HepG2 (cell line): Measurements from ENCODE around the gene FNBP1L. TPM values are rescaled to one million over a fixed set of nuclear protein-coding genes. Genes with fewer than 3 reads are reported as not detected.

Source experiments
- ATAC-seq: fragments of 200-7000 bp; cut with Tn5 transposase; 3 replicates; pipeline ENCODE4 v1.9.1; 2020; ENCODE audit warnings: mild to moderate bottlenecking, moderate library complexity
- BruUV-seq: library from RNA; stranded (reverse); fragments of 400-500 nt; replicated peaks from 2 replicates; lab custom pipeline; 2021; lab: Mats Ljungman, UMichigan
- CTCF ChIA-PET: fragments of 300-600 bp; formaldehyde crosslinking; extraction: SDS; loops from one replicate; lab custom pipeline; 2021; ENCODE audit warnings: low total read pairs, inconsistent platforms, low intra/inter-chr PET ratio; lab: Yijun Ruan, JAX
- POLR2A ChIA-PET: fragments of 350-600 bp; sonication (Branson Sonifier 250); formaldehyde crosslinking; loops from one replicate; lab custom pipeline; 2020; ENCODE audit warnings: antibody characterized with exemption, inconsistent platforms; lab: Yijun Ruan, JAX
- DNase-seq: peaks from one replicate; pipeline ENCODE4 v3.0.0-alpha.2; 2015; ENCODE audit warnings: low spot score
- FAIRE-seq: peaks from 3 replicates; lab custom pipeline; 2011; peaks lifted over from hg19 to GRCh38; lab: Jason Lieb, UNC
- H2AFZ ChIP-seq: one replicate; pipeline ENCODE4 v1.6.1; 2011; ENCODE audit warnings: low read length, inconsistent platforms
- H3K27ac ChIP-seq: fragments of 300-600 bp; 3 replicates; pipeline ENCODE4 v1.8.0; 2011; ENCODE audit warnings: mixed run types, mild to moderate bottlenecking, mixed read lengths, low read length, inconsistent platforms; ENCODE audit not compliant: insufficient read depth; ENCODE audit errors: extremely low read length
- H3K27me3 ChIP-seq, 2 experiments: fragments of 200-600 bp in 1 of 2; 2 replicates in 1 of 2; 3 replicates in 1 of 2; pipeline versions ENCODE4 v1.6.0 to v1.8.0; 2011; ENCODE audit warnings: low read length in 2 of 2, mild to moderate bottlenecking in 2 of 2, moderate library complexity in 2 of 2, inconsistent platforms in 1 of 2; ENCODE audit not compliant: insufficient read depth in 2 of 2, control insufficient read depth in 1 of 2
- H3K36me3 ChIP-seq, 2 experiments: fragments of 200-600 bp in 1 of 2; replicated peaks in 1 of 2; 2 replicates in 1 of 2; 3 replicates in 1 of 2; pipeline versions ENCODE4 v1.5.1 to v1.8.0; 2011; ENCODE audit warnings: low read length in 2 of 2, inconsistent platforms in 1 of 2; ENCODE audit not compliant: insufficient read depth in 2 of 2, control insufficient read depth in 1 of 2
- H3K4me1 ChIP-seq: 2 replicates; pipeline ENCODE4 v1.5.1; 2012; ENCODE audit warnings: low read length, inconsistent platforms; ENCODE audit not compliant: insufficient read depth
- H3K4me2 ChIP-seq: 2 replicates; pipeline ENCODE4 v1.6.0; 2011; ENCODE audit warnings: low read depth, low read length, inconsistent platforms
- H3K4me3 ChIP-seq, 3 experiments: fragments of 200-600 bp in 1 of 3; sonication (generic), shearing (Covaris generic) in 1 of 3; replicated peaks in 1 of 3; 2 replicates each; pipeline ENCODE4 v1.5.1; 2011 to 2016; ENCODE audit warnings: low read length in 3 of 3, inconsistent platforms in 2 of 3, low read depth in 2 of 3, mild to moderate bottlenecking in 2 of 3, control low read depth in 1 of 3, mixed read lengths in 1 of 3; ENCODE audit not compliant: insufficient read depth in 1 of 3
- H3K79me2 ChIP-seq: one replicate; pipeline ENCODE4 v1.6.1; 2011; ENCODE audit warnings: low read length, inconsistent platforms; ENCODE audit not compliant: insufficient read depth
- H3K9ac ChIP-seq: 2 replicates; pipeline ENCODE4 v1.6.0; 2011; ENCODE audit warnings: mild to moderate bottlenecking, low read depth, low read length, inconsistent platforms; ENCODE audit not compliant: insufficient read depth
- H3K9me3 ChIP-seq: 2 replicates; pipeline ENCODE4 v1.5.1; 2012; ENCODE audit warnings: mild to moderate bottlenecking, low read length
- H4K20me1 ChIP-seq: 2 replicates; pipeline ENCODE4 v1.6.0; 2011; ENCODE audit warnings: inconsistent platforms, mild to moderate bottlenecking, low read length, moderate library complexity; ENCODE audit not compliant: insufficient read depth
- MAFK ChIP-seq, 2 experiments: IDR thresholded peaks in 1 of 2; conservative IDR thresholded peaks in 1 of 2; 2 replicates each; pipeline ENCODE4 v1.6.1; 2011; ENCODE audit warnings: improper control_type of control experiment in 2 of 2, low read length in 2 of 2
- NFE2L1 ChIP-seq: sonication (generic); formaldehyde crosslinking; IDR thresholded peaks from 2 replicates; pipeline ENCODE4 v1.4.0; 2020; ENCODE audit warnings: missing genetic modification reagents, mild to moderate bottlenecking, borderline replicate concordance
- POLR2A ChIP-seq, 2 experiments: IDR thresholded peaks; 2 replicates each; pipeline ENCODE4 v1.6.1; 2011; ENCODE audit warnings: low read depth in 2 of 2, low read length in 2 of 2, mild to moderate bottlenecking in 1 of 2, moderate library complexity in 1 of 2; ENCODE audit not compliant: insufficient read depth in 1 of 2
- TOPORS ChIP-seq: sonication (generic); formaldehyde crosslinking; IDR thresholded peaks from 2 replicates; pipeline ENCODE4 v1.8.0; 2023; ENCODE audit warnings: mild to moderate bottlenecking, missing genetic modification reagents
- ZNF441 ChIP-seq: sonication (generic); formaldehyde crosslinking; IDR thresholded peaks from 2 replicates; pipeline ENCODE4 v1.7.0; 2021; ENCODE audit warnings: missing genetic modification reagents, borderline replicate concordance
- WGBS: methylation state at CpG from one replicate; pipeline ENCODE4 v1.1.6; 2017; ENCODE audit warnings: low lambda C conversion rate; 5-methylcytosine and 5-hydroxymethylcytosine counted together
- in situ Hi-C: cut with HindIII; loops from 2 replicates; pipeline ENCODE4 v1.10.0; 2017; ENCODE audit warnings: low pct_unique_long_range_greater_than_20kb; ENCODE audit not compliant: extremely low pct_ligation_motif_present
- intact Hi-C: fragments of 100-400 bp; cut with micrococcal nuclease; formaldehyde crosslinking; loops from one replicate; pipeline ENCODE4 v1.10.0; 2022; ENCODE audit not compliant: unreplicated experiment
- polyA plus RNA-seq, 8 experiments: library from polyadenylated mRNA; depleted of rRNA in 3 of 8; stranded (reverse) in 7 of 8; unstranded in 1 of 8; fragments of >200 nt; fragmentation: Illumina TruSeq in 4 of 8; extraction: Trizol in 4 of 8; gene quantifications; 2 replicates each; pipeline versions ENCODE4 v1.2.1 to v1.2.3, GENCODE V29; 2011 to 2016; ENCODE audit warnings: low read depth in 4 of 8, missing spikeins in 1 of 8, mixed read lengths in 1 of 8; ENCODE audit not compliant: insufficient read depth in 1 of 8
- total RNA-seq, 5 experiments: library from RNA; depleted of rRNA; stranded (reverse); fragments of >200 nt; fragmentation: Illumina TruSeq; extraction: Trizol; gene quantifications; 2 replicates each; pipeline ENCODE4 v1.2.3, GENCODE V29; 2016; ENCODE audit warnings: low read depth in 1 of 5
- TF ChIP-seq, protein P1 (sequence below): sonication (generic); formaldehyde crosslinking; IDR thresholded peaks from 2 replicates; pipeline ENCODE4 v1.4.0; 2020; ENCODE audit warnings: missing genetic modification reagents, mild to moderate bottlenecking, borderline replicate concordance
- TF ChIP-seq, protein P2 (sequence below): sonication (generic); formaldehyde crosslinking; IDR thresholded peaks from 2 replicates; pipeline ENCODE4 v1.5.0; 2020; ENCODE audit warnings: mild to moderate bottlenecking, missing genetic modification reagents, borderline replicate concordance

Gene FNBP1L
- total and polyA plus RNA-seq, 2 of the 13 experiments (the other 11 are each of a cell fraction or from before 2014, with no cell fraction given): 24.1 to 27.1 TPM

DNA sequence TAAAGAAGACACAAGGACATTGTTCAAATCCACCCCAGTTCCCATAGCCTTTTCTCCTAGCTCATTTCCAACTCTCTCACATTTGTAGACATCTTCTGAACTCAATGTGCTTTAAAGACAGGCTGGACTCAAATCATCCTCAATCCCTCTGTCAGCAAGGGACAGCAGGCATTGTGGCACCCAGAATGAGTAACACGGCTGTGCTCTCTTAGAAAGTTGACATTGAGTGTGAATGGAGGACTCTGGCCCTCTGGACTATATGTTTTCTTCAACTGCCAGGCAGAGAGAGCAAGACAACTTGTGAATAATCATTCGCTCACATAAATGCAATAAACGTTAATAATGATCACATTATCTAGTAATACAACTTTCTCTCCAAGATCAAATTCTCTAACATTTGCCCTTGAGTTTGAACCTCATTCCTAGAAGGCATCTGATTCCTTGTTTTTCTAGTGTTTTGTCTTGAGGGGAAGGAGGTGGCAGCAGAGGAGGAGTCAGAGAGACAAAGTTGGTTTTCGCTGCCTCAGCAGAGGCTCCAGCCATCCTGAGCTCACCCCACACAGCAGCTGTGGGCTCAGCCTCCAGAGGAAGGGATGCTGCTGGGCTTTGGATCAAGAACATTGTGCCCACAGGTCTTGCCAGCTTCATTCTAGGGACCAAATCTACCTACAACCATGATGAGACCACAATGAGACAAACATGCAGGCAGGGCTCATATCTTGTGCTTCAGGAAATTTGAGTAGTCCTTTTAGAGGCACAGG, 148.6 kb downstream of the FNBP1L start:
- ChIA-PET POLR2A (interaction anchor here (4.8 kb wide), 1 partner anchor 21 kb away, joined by 25 read pairs; no protein-coding TSS in a partner anchor), CTCF (no interaction called here)
- H3K4me3 ChIP-seq: no peak overlapping the region
- H3K36me3 ChIP-seq: peaks cover 19 to 76% of the 10 kb centered on the region in 2 experiments
- H3K4me2 ChIP-seq: peak overlapping the region; percentile 96
- peaks cover 61% of the 10 kb centered on the region for H3K79me2 ChIP-seq
- peaks cover 19% of the 10 kb centered on the region for H4K20me1 ChIP-seq
- 0 out of 4 replicates have a peak, but pooled peaks of 1 of the 2 experiments have one; percentile 4 for TF ChIP-seq POLR2A (IDR thresholded peaks at IDR 0.05; ENCODE audit: insufficient read depth in 1 of 2, low read depth in 2 of 2, low read length in 2 of 2)
- TF ChIP-seq TOPORS (CRISPR knock-in tag): no peak
- 0 out of 4 replicates have a peak, but pooled peaks have one; percentile 26 to 30 for TF ChIP-seq MAFK (conservative IDR thresholded peaks at IDR 0.05 in 1 of 2, IDR thresholded peaks at IDR 0.05 in 1 of 2; ENCODE audit: low read length in 2 of 2)
- TF ChIP-seq NFE2L1 (CRISPR knock-in tag): no peak
- TF ChIP-seq ZNF441 (CRISPR knock-in tag): no peak
- TF ChIP-seq, protein P1, sequence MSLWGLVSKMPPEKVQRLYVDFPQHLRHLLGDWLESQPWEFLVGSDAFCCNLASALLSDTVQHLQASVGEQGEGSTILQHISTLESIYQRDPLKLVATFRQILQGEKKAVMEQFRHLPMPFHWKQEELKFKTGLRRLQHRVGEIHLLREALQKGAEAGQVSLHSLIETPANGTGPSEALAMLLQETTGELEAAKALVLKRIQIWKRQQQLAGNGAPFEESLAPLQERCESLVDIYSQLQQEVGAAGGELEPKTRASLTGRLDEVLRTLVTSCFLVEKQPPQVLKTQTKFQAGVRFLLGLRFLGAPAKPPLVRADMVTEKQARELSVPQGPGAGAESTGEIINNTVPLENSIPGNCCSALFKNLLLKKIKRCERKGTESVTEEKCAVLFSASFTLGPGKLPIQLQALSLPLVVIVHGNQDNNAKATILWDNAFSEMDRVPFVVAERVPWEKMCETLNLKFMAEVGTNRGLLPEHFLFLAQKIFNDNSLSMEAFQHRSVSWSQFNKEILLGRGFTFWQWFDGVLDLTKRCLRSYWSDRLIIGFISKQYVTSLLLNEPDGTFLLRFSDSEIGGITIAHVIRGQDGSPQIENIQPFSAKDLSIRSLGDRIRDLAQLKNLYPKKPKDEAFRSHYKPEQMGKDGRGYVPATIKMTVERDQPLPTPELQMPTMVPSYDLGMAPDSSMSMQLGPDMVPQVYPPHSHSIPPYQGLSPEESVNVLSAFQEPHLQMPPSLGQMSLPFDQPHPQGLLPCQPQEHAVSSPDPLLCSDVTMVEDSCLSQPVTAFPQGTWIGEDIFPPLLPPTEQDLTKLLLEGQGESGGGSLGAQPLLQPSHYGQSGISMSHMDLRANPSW (CRISPR knock-in tag): no peak
- TF ChIP-seq, protein P2, sequence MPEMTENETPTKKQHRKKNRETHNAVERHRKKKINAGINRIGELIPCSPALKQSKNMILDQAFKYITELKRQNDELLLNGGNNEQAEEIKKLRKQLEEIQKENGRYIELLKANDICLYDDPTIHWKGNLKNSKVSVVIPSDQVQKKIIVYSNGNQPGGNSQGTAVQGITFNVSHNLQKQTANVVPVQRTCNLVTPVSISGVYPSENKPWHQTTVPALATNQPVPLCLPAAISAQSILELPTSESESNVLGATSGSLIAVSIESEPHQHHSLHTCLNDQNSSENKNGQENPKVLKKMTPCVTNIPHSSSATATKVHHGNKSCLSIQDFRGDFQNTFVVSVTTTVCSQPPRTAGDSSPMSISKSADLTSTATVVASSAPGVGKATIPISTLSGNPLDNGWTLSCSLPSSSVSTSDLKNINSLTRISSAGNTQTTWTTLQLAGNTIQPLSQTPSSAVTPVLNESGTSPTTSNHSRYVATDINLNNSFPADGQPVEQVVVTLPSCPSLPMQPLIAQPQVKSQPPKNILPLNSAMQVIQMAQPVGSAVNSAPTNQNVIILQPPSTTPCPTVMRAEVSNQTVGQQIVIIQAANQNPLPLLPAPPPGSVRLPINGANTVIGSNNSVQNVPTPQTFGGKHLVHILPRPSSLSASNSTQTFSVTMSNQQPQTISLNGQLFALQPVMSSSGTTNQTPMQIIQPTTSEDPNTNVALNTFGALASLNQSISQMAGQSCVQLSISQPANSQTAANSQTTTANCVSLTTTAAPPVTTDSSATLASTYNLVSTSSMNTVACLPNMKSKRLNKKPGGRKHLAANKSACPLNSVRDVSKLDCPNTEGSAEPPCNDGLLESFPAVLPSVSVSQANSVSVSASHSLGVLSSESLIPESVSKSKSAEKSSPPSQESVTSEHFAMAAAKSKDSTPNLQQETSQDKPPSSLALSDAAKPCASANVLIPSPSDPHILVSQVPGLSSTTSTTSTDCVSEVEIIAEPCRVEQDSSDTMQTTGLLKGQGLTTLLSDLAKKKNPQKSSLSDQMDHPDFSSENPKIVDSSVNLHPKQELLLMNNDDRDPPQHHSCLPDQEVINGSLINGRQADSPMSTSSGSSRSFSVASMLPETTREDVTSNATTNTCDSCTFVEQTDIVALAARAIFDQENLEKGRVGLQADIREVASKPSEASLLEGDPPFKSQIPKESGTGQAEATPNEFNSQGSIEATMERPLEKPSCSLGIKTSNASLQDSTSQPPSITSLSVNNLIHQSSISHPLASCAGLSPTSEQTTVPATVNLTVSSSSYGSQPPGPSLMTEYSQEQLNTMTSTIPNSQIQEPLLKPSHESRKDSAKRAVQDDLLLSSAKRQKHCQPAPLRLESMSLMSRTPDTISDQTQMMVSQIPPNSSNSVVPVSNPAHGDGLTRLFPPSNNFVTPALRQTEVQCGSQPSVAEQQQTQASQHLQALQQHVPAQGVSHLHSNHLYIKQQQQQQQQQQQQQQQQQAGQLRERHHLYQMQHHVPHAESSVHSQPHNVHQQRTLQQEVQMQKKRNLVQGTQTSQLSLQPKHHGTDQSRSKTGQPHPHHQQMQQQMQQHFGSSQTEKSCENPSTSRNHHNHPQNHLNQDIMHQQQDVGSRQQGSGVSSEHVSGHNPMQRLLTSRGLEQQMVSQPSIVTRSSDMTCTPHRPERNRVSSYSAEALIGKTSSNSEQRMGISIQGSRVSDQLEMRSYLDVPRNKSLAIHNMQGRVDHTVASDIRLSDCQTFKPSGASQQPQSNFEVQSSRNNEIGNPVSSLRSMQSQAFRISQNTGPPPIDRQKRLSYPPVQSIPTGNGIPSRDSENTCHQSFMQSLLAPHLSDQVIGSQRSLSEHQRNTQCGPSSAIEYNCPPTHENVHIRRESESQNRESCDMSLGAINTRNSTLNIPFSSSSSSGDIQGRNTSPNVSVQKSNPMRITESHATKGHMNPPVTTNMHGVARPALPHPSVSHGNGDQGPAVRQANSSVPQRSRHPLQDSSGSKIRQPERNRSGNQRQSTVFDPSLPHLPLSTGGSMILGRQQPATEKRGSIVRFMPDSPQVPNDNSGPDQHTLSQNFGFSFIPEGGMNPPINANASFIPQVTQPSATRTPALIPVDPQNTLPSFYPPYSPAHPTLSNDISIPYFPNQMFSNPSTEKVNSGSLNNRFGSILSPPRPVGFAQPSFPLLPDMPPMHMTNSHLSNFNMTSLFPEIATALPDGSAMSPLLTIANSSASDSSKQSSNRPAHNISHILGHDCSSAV (CRISPR knock-in tag): no peak
- ATAC-seq: no peak
- no TSS peak for BruUV-seq
- FAIRE-seq: no peak
- H3K4me1 ChIP-seq: peaks cover 78% of the 10 kb centered on the region
- no peak overlapping the region for H2AFZ ChIP-seq
- H3K9me3 ChIP-seq: no peaks in the 10 kb centered on the region
- no peak for DNase-seq
- H3K9ac ChIP-seq: peak overlapping the region; percentile 96
- H3K27me3 ChIP-seq: no peaks in the 10 kb centered on the region; a peak in 1 of 5 replicates
- H3K27ac ChIP-seq: no peak overlapping the region
- WGBS: 87% methylated on average over 4 of the region's 4 CpGs
- in situ Hi-C loops (no loop called here), intact Hi-C loops (no loop called here)
